Measurements from ENCODE around the gene CLP1.

DNA sequence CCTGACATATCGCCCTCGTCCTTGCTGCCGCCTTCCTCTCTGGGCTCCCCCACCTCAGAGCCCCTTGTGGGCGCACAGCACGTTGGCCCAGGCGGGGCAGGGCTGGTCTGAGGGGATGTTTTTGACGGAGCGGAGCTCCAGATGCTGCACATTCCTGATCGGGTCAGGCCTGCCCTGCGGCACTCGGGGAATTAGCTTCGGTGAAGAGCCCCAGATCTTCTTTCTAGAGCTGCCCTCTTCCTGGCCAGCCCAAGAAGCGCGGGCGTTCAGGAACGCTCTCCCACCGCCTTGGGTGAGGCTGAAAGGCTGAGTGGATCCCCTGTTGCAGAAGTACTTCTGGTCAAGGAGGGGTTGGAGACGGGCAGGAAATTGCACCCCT is 19.9 kb upstream of the CLP1 start:
- TF ChIP-seq, protein P1, sequence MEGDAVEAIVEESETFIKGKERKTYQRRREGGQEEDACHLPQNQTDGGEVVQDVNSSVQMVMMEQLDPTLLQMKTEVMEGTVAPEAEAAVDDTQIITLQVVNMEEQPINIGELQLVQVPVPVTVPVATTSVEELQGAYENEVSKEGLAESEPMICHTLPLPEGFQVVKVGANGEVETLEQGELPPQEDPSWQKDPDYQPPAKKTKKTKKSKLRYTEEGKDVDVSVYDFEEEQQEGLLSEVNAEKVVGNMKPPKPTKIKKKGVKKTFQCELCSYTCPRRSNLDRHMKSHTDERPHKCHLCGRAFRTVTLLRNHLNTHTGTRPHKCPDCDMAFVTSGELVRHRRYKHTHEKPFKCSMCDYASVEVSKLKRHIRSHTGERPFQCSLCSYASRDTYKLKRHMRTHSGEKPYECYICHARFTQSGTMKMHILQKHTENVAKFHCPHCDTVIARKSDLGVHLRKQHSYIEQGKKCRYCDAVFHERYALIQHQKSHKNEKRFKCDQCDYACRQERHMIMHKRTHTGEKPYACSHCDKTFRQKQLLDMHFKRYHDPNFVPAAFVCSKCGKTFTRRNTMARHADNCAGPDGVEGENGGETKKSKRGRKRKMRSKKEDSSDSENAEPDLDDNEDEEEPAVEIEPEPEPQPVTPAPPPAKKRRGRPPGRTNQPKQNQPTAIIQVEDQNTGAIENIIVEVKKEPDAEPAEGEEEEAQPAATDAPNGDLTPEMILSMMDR (IDR thresholded peaks at IDR 0.05 in 8 of 11, conservative IDR thresholded peaks at IDR 0.05 in 3 of 11) = no peak
- TF ChIP-seq POLR2A (IDR thresholded peaks at IDR 0.05) = no peak

All from spleen (tissue), 7 donors.